ENCODE results near the gene ALX4.

Gene ALX4

GRCh38 chr11:44300844-44301563, 8.9 kb downstream of the ALX4 start:
- DNase-seq (ENCODE audit: low read depth in 3 of 3) = no peak

GRCh38 chr11:44298862-44299261, 11.1 kb downstream of the ALX4 start:
- no peak for DNase-seq (ENCODE audit: low read depth in 3 of 3)

- no peak for DNase-seq (ENCODE audit: low read depth in 3 of 3)
These were observed 19.7 kb downstream of the ALX4 start for GRCh38 chr11:44290208-44290607.

GRCh38 chr11:44288133-44288526, 21.8 kb downstream of the ALX4 start:
- no peak for DNase-seq (ENCODE audit: low read depth in 3 of 3)

- no peak for DNase-seq (ENCODE audit: low read depth in 3 of 3)
These were observed 23.0 kb downstream of the ALX4 start for GRCh38 chr11:44286911-44287310.

- peak; percentile 22 to 30 (median 24) for DNase-seq (ENCODE audit: low read depth in 3 of 3)
These were observed 23.6 kb downstream of the ALX4 start for GRCh38 chr11:44286268-44286880.

GRCh38 chr11:44285756-44286155, 24.2 kb downstream of the ALX4 start:
- no peak for DNase-seq (ENCODE audit: low read depth in 3 of 3)

GRCh38 chr11:44282620-44283019, 27.3 kb downstream of the ALX4 start:
- DNase-seq (ENCODE audit: low read depth in 3 of 3) = no peak

- DNase-seq (ENCODE audit: low read depth in 3 of 3) = no peak
These were observed 28.8 kb downstream of the ALX4 start for GRCh38 chr11:44281151-44281550.

- no peak for DNase-seq (ENCODE audit: low read depth in 3 of 3)
These were observed 29.7 kb downstream of the ALX4 start for GRCh38 chr11:44280257-44280656.

GRCh38 chr11:44279483-44279882, 30.5 kb downstream of the ALX4 start:
- no peak for DNase-seq (ENCODE audit: low read depth in 3 of 3)

GRCh38 chr11:44277196-44278090, 32.5 kb downstream of the ALX4 start:
- no peak for DNase-seq (ENCODE audit: low read depth in 3 of 3)

GRCh38 chr11:44275961-44276550, 33.9 kb downstream of the ALX4 start:
- DNase-seq (ENCODE audit: low read depth in 3 of 3) = no peak

GRCh38 chr11:44275241-44275640, 34.7 kb downstream of the ALX4 start:
- no peak for DNase-seq (ENCODE audit: low read depth in 3 of 3)

GRCh38 chr11:44274404-44274803, 35.5 kb downstream of the ALX4 start:
- no peak for DNase-seq (ENCODE audit: low read depth in 3 of 3)

- DNase-seq (ENCODE audit: low read depth in 3 of 3) = no peak
These were observed 38.7 kb downstream of the ALX4 start for GRCh38 chr11:44271286-44271685.

GRCh38 chr11:44270403-44271273, 39.3 kb downstream of the ALX4 start:
- no peak for DNase-seq (ENCODE audit: low read depth in 3 of 3)

GRCh38 chr11:44269369-44270351, 40.3 kb downstream of the ALX4 start:
- DNase-seq (ENCODE audit: low read depth in 3 of 3) = no peak

GRCh38 chr11:44268614-44269080, 41.3 kb downstream of the ALX4 start:
- no peak for DNase-seq (ENCODE audit: low read depth in 3 of 3)

Data from stimulated activated CD4-positive, alpha-beta T cell treated with anti-CD3 and anti-CD28 coated beads, TNF-alpha, amount 100 ng/mL, for 4 hours (primary cell).